Chondrocyte (in vitro differentiated cells): ENCODE measurements around the gene NYAP2. TPM values are rescaled to one million over a fixed set of nuclear protein-coding genes. Genes with fewer than 3 reads are reported as not detected.
A peak's percentile ranks its signal among the peaks of the same experiment; 100 is the strongest.

ENCODE experiments used
- DNase-seq: peaks from one replicate; pipeline ENCODE4 v3.0.0; 2021; ENCODE audit warnings: mixed read lengths, low spot score
- H3K27ac Mint-ChIP-seq: one replicate; pipeline ENCODE4 v1.8.0; 2021; ENCODE audit warnings: mild to moderate bottlenecking, moderate library complexity, mixed read lengths; ENCODE audit not compliant: unreplicated experiment
- H3K27me3 Mint-ChIP-seq: 2 replicates; pipeline ENCODE4 v1.8.0; 2021; ENCODE audit warnings: low read depth, mixed read lengths
- H3K36me3 Mint-ChIP-seq: 2 replicates; pipeline ENCODE4 v1.8.0; 2021; ENCODE audit warnings: low read depth, mixed read lengths
- H3K4me1 Mint-ChIP-seq: 2 replicates; pipeline ENCODE4 v1.8.0; 2021; ENCODE audit warnings: low read depth, mild to moderate bottlenecking, mixed read lengths
- H3K4me3 Mint-ChIP-seq: one replicate; pipeline ENCODE4 v1.8.0; 2021; ENCODE audit warnings: mild to moderate bottlenecking, moderate library complexity, mixed read lengths; ENCODE audit not compliant: unreplicated experiment
- H3K9me3 Mint-ChIP-seq: 2 replicates; pipeline ENCODE4 v1.8.0; 2021; ENCODE audit warnings: low read depth, mixed read lengths
- total RNA-seq: library from RNA; stranded (reverse); gene quantifications from 3 replicates; pipeline ENCODE4 v1.2.1, GENCODE V29; 2021
- TF ChIP-seq, protein P1 (sequence below): fragments of 200-600 bp; sonication (generic); IDR thresholded peaks from 2 replicates; pipeline ENCODE4 v1.5.0; 2021; ENCODE audit warnings: antibody characterized with exemption, mild to moderate bottlenecking, moderate library complexity

Gene NYAP2
- total RNA-seq, 1 donor from 2014 or later = 0.05 TPM

DNA sequence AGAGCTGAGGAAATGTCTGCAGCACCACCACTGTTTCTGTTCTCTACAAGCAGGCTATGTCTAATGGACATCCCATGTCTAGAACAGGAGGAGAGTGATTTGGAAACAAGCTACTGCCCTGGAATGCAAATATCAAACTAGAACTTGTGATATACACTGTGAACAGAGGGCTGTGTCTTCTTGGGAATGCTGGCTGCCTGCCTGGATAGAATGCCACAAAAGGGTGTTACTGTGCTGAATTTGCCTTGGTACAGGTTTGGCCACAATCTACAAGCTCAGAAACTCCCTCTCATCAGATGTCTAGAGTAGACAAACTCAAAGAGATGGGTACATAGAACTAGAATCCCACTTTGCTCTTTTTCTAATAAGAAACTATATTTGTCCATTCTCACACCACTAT is 170.5 kb downstream of the NYAP2 start:
- no peaks in the 10 kb centered on the region for H3K36me3 Mint-ChIP-seq
- H3K4me1 Mint-ChIP-seq = peaks cover 16% of the 10 kb centered on the region
- no peak overlapping the region for H3K4me3 Mint-ChIP-seq
- peaks cover 2% of the 10 kb centered on the region for H3K27me3 Mint-ChIP-seq
- H3K27ac Mint-ChIP-seq = no peak overlapping the region
- DNase-seq = no peak
- H3K9me3 Mint-ChIP-seq = peaks cover 6% of the 10 kb centered on the region
- TF ChIP-seq, protein P1, sequence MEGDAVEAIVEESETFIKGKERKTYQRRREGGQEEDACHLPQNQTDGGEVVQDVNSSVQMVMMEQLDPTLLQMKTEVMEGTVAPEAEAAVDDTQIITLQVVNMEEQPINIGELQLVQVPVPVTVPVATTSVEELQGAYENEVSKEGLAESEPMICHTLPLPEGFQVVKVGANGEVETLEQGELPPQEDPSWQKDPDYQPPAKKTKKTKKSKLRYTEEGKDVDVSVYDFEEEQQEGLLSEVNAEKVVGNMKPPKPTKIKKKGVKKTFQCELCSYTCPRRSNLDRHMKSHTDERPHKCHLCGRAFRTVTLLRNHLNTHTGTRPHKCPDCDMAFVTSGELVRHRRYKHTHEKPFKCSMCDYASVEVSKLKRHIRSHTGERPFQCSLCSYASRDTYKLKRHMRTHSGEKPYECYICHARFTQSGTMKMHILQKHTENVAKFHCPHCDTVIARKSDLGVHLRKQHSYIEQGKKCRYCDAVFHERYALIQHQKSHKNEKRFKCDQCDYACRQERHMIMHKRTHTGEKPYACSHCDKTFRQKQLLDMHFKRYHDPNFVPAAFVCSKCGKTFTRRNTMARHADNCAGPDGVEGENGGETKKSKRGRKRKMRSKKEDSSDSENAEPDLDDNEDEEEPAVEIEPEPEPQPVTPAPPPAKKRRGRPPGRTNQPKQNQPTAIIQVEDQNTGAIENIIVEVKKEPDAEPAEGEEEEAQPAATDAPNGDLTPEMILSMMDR = no peak

DNA sequence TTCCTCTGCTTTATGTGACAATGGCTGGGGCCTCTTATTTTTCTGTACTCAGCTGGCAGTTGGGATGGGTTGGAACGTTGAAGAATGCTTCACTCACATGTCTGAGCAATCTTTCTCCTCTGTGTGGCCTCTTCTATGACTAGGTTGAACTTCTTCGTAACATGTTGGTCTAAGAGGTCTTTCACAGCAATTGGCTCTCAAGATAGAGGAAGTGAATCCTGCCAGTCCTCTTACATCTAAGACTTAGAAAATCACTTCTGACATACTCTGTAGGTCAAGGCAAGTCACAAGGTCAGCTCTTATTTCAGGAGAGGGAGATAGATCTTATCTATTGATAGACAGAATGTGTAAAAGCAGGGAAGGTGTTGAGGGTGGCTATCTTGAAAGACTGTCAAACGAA is 174.1 kb downstream of the NYAP2 start:
- H3K27ac Mint-ChIP-seq = no peak overlapping the region
- no peaks in the 10 kb centered on the region for H3K27me3 Mint-ChIP-seq
- no peaks in the 10 kb centered on the region for H3K36me3 Mint-ChIP-seq
- TF ChIP-seq, protein P1 = no peak
- peaks cover 18% of the 10 kb centered on the region for H3K4me1 Mint-ChIP-seq
- H3K4me3 Mint-ChIP-seq = no peak overlapping the region
- no peak for DNase-seq
- H3K9me3 Mint-ChIP-seq = peaks cover 12% of the 10 kb centered on the region

DNA sequence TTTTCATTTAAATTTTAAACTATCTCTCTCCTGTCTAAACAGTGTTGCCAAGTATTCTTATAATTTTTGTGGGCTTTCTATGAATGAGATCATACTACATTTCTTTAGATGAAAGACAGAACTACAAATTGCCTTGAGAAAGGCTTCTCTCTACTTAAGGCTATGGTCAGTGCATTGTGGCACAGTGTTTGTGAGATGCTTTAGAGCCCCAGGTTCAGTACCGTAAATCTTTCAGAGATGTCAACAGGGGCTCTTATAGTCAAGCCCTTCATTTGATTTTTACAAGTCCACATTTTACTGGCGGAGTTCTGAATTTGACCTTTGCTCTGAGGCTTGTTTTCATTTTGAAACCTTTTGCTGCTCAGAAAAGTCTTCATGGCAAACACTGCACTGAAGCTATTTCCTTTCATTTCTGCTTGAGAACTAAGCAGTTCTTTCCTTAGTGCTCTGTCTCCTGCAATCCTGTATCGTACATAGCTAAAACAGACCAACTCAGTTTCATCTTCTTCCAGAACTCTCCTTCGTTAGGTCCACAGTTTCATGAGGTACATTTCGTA is 175.2 kb downstream of the NYAP2 start:
- Mint-ChIP-seq H3K4me1 (peaks cover 26% of the 10 kb centered on the region), H3K36me3 (no peaks in the 10 kb centered on the region), H3K4me3 (peak overlapping the region; percentile 3), H3K27ac (no peak overlapping the region), H3K9me3 (peaks cover 12% of the 10 kb centered on the region), H3K27me3 (no peaks in the 10 kb centered on the region)
- TF ChIP-seq, protein P1 = no peak
- no peak for DNase-seq

DNA sequence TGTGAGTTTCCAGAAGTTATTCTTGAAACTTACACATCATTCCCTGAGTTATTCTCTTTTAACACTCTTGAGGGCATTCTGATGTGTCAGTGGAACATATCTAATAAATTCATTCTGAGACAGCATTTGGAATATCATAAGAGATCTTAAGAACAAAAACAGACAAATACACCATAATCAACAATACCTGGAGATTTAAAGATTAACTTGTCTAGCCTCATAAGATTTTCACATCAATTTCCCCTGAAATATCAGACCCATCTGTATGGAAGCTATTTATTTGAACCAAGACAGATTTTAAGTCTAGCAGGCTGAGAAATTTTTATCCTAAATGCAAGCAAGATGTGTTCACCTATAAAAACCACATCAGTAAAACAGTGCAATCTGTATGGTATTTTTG is 181.6 kb downstream of the NYAP2 start:
- Mint-ChIP-seq H3K4me1 (peaks cover 9% of the 10 kb centered on the region), H3K36me3 (no peaks in the 10 kb centered on the region), H3K9me3 (peaks cover under 1% of the 10 kb centered on the region), H3K27ac (no peak overlapping the region), H3K27me3 (no peaks in the 10 kb centered on the region), H3K4me3 (no peak overlapping the region)
- DNase-seq = no peak
- TF ChIP-seq, protein P1 = no peak

DNA sequence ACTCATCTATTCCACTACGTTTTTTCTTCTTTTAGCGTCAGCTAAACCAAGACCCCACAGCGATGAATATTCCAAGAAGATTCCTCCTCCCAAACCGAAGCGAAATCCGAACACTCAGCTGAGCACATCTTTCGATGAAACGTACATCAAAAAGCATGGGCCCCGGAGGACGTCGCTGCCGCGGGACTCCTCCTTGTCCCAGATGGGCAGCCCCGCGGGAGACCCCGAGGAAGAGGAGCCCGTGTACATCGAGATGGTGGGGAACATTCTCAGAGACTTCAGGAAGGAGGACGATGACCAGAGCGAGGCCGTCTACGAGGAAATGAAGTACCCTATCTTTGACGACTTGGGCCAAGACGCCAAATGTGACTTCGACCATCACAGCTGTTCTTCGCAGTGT is 182.4 kb downstream of the NYAP2 start:
- Mint-ChIP-seq H3K4me1 (peaks cover 9% of the 10 kb centered on the region), H3K36me3 (no peaks in the 10 kb centered on the region), H3K4me3 (no peak overlapping the region), H3K27ac (no peak overlapping the region), H3K27me3 (no peaks in the 10 kb centered on the region), H3K9me3 (no peaks in the 10 kb centered on the region)
- TF ChIP-seq, protein P1 = no peak
- peak; percentile 75 for DNase-seq
